Left ventricle myocardium inferior (tissue), 1 donor: ENCODE data around the gene SLC25A33. TPM values are rescaled to one million over a fixed set of nuclear protein-coding genes. Genes with fewer than 3 reads are reported as not detected.

ENCODE experiments used
- DNase-seq: peaks from one replicate; pipeline ENCODE4 v3.0.0-alpha.2; 2020
- H3K27ac ChIP-seq: fragments of 200-600 bp; replicated peaks from 2 replicates; pipeline ENCODE4 v1.8.0; 2021
- H3K27me3 ChIP-seq: fragments of 200-600 bp; 2 replicates; pipeline ENCODE4 v1.8.0; 2021; ENCODE audit warnings: low read depth
- H3K36me3 ChIP-seq: fragments of 200-600 bp; 2 replicates; pipeline ENCODE4 v1.8.0; 2021
- H3K4me1 ChIP-seq: fragments of 200-600 bp; 2 replicates; pipeline ENCODE4 v1.8.0; 2021
- H3K4me3 ChIP-seq: fragments of 200-600 bp; 2 replicates; pipeline ENCODE4 v1.8.0; 2021; ENCODE audit warnings: mild to moderate bottlenecking, moderate library complexity
- H3K9me3 ChIP-seq: fragments of 200-600 bp; replicated peaks from 2 replicates; pipeline ENCODE4 v1.8.0; 2021
- CTCF ChIP-seq: fragments of 200-600 bp; IDR thresholded peaks from 2 replicates; pipeline ENCODE4 v1.8.0; 2021; ENCODE audit warnings: antibody characterized with exemption, mild to moderate bottlenecking, borderline replicate concordance
- intact Hi-C: fragments of 100-400 bp; cut with micrococcal nuclease; formaldehyde crosslinking; loops from one replicate; pipeline ENCODE4 v1.11.0; 2022
- total RNA-seq: library from RNA; stranded (reverse); fragmentation: NEBNext Ultra II Directional; extraction: Animal tissue kit (Norgen Biotek cat#: 25700); gene quantifications from one replicate; pipeline ENCODE4 v1.2.1, GENCODE V29; 2021
- donor health status: DM: no; HTN: yes; CAD: no; lungs with severe emphysema.

SLC25A33 gene
- total RNA-seq, 1 donor from 2014 or later = 6.2 TPM

GRCh38 chr1:9634582-9634981, 95.3 kb downstream of the SLC25A33 start:
- no peak overlapping the region for H3K4me3 ChIP-seq
- no peaks in the 10 kb centered on the region for H3K9me3 ChIP-seq
- no peak for TF ChIP-seq CTCF
- no peaks in the 10 kb centered on the region for H3K4me1 ChIP-seq
- H3K27me3 ChIP-seq = no peaks in the 10 kb centered on the region
- DNase-seq = no peak
- no peaks in the 10 kb centered on the region for H3K36me3 ChIP-seq
- H3K27ac ChIP-seq = no peak overlapping the region
- intact Hi-C loops = no loop called here

Other genes with a start within 250 kb of the SLC25A33 start
- gene SPSB1, start 246.6 kb upstream of the SLC25A33 start, total RNA-seq = 17.6 TPM
- gene TMEM201, start 49.4 kb downstream of the SLC25A33 start, total RNA-seq = 21.1 TPM
- gene PIK3CD, start 112.3 kb downstream of the SLC25A33 start, total RNA-seq = 2.6 TPM